Panc1 (cell line): Measurements from ENCODE around the gene DOK6. TPM values are rescaled to one million over a fixed set of nuclear protein-coding genes. Genes with fewer than 3 reads are reported as not detected.

ENCODE experiments used
- ATAC-seq: fragments of 200-7000 bp; cut with Tn5 transposase; 2 replicates; pipeline ENCODE4 v1.9.1; 2020; ENCODE audit warnings: mild to moderate bottlenecking, moderate library complexity
- Bru-seq: library from RNA; stranded (reverse); fragments of 400-500 nt; gene quantifications from one replicate; lab custom pipeline; 2021; lab: Mats Ljungman, UMichigan
- BruChase-seq, 2 experiments: library from RNA; stranded (reverse); fragments of 400-500 nt; gene quantifications; one replicate each; lab custom pipeline; 2021; lab: Mats Ljungman, UMichigan
- BruUV-seq: library from RNA; stranded (reverse); fragments of 400-500 nt; replicated peaks from 2 replicates; lab custom pipeline; 2021; lab: Mats Ljungman, UMichigan
- CTCF ChIA-PET: fragments of 300-600 bp; sonication (Branson Sonifier 250); formaldehyde crosslinking; loops from one replicate; lab custom pipeline; 2022; ENCODE audit warnings: antibody characterized with exemption; lab: Charles Lee
- POLR2A ChIA-PET: fragments of 300-600 bp; sonication (Branson Sonifier 250); formaldehyde crosslinking; loops from one replicate; lab custom pipeline; 2022; ENCODE audit warnings: antibody characterized with exemption; lab: Charles Lee
- DNase-seq: peaks from one replicate; pipeline ENCODE4 v3.0.0-alpha.2; 2010; ENCODE audit warnings: low read depth, low spot score
- H3K27ac ChIP-seq: 2 replicates; pipeline ENCODE4 v1.5.1; 2011; ENCODE audit warnings: mild to moderate bottlenecking, low read length, inconsistent platforms
- H3K27me3 ChIP-seq: fragments of 200-500 bp; sonication (Bioruptor generic); 2 replicates; pipeline ENCODE4 v1.6.0; 2014; ENCODE audit warnings: low read length, inconsistent platforms; ENCODE audit not compliant: control insufficient read depth, insufficient read depth
- H3K36me3 ChIP-seq: fragments of 200-500 bp; sonication (Bioruptor generic); 2 replicates; pipeline ENCODE4 v1.5.1; 2014; ENCODE audit warnings: inconsistent platforms, mild to moderate bottlenecking, low read length, moderate library complexity; ENCODE audit not compliant: control insufficient read depth, insufficient read depth
- H3K4me1 ChIP-seq: 2 replicates; pipeline ENCODE4 v1.5.1; 2011; ENCODE audit warnings: inconsistent platforms, mild to moderate bottlenecking, low read length, moderate library complexity; ENCODE audit not compliant: control insufficient read depth, insufficient read depth
- H3K4me3 ChIP-seq, 2 experiments: 2 replicates each; pipeline ENCODE4 v1.5.1; 2011 to 2012; ENCODE audit warnings: low read depth in 2 of 2, low read length in 2 of 2, mild to moderate bottlenecking in 2 of 2, inconsistent platforms in 1 of 2, moderate library complexity in 1 of 2
- H3K9me3 ChIP-seq: fragments of 200-500 bp; sonication (Bioruptor generic); 2 replicates; pipeline ENCODE4 v1.5.1; 2014; ENCODE audit warnings: low read depth, mild to moderate bottlenecking, inconsistent platforms, low read length, moderate library complexity; ENCODE audit not compliant: control insufficient read depth, insufficient read depth
- POLR2AphosphoS5 ChIP-seq: IDR thresholded peaks from 2 replicates; pipeline ENCODE4 v1.6.1; 2012; ENCODE audit warnings: mild to moderate bottlenecking, low read depth, low read length, moderate library complexity
- SIN3A ChIP-seq: IDR thresholded peaks from 2 replicates; pipeline ENCODE4 v1.6.1; 2012; ENCODE audit warnings: low read depth, mild to moderate bottlenecking, low read length, moderate library complexity, borderline replicate concordance; ENCODE audit not compliant: insufficient read depth
- TCF7L2 ChIP-seq: IDR thresholded peaks from 2 replicates; pipeline ENCODE4 v1.6.1; 2011; ENCODE audit warnings: mild to moderate bottlenecking, low read depth, low read length, inconsistent platforms
- in situ Hi-C: cut with HindIII; loops from 2 replicates; pipeline ENCODE4 v1.10.0; 2016; ENCODE audit warnings: low sequenced_read_pairs, low pct_unique_long_range_greater_than_20kb
- intact Hi-C: fragments of 100-400 bp; cut with micrococcal nuclease; formaldehyde crosslinking; loops from one replicate; pipeline ENCODE4 v1.10.0; 2022; ENCODE audit not compliant: unreplicated experiment
- long read RNA-seq: library from polyadenylated mRNA; unstranded; transcript quantifications from one replicate; pipeline ENCODE4 v2.0.0, GENCODE V29; 2021; ENCODE audit not compliant: unreplicated experiment
- polyA plus RNA-seq: library from polyadenylated mRNA; unstranded; fragments of >200 nt; gene quantifications from one replicate; pipeline ENCODE4 v1.2.1, GENCODE V29; 2012; ENCODE audit warnings: missing spikeins; ENCODE audit not compliant: insufficient read length
- total RNA-seq: library from RNA; stranded (reverse); gene quantifications from one replicate; pipeline ENCODE4 v1.2.1, GENCODE V29; 2021; ENCODE audit not compliant: unreplicated experiment
- TF ChIP-seq, protein P1 (sequence below), 2 experiments: IDR thresholded peaks; 2 replicates each; pipeline ENCODE4 v1.6.1; 2011 to 2012; ENCODE audit warnings: low read depth in 2 of 2, control low read depth in 1 of 2, low read length in 1 of 2, mild to moderate bottlenecking in 1 of 2, moderate library complexity in 1 of 2; ENCODE audit not compliant: insufficient read depth in 1 of 2
- TF ChIP-seq, protein P2 (sequence below): fragments of 450-650 bp; IDR thresholded peaks from 2 replicates; pipeline ENCODE4 v1.5.1; 2017; ENCODE audit warnings: mild to moderate bottlenecking

The DOK6 gene
- total RNA-seq = not detected
- polyA plus RNA-seq = not detected
- percentile 3 among the genes with signal in this experiment for Bru-seq, nascent RNA
- BruChase-seq, experiment 1, labeled RNA remaining after a 2-hour chase = percentile 2 among the genes with signal in this experiment
- BruChase-seq, experiment 2, labeled RNA remaining after a 6-hour chase = percentile 5 among the genes with signal in this experiment
- long read RNA-seq = 0 reads

- H3K27ac ChIP-seq = no peak within 1 kb of the TSS
- TF ChIP-seq, protein P1, sequence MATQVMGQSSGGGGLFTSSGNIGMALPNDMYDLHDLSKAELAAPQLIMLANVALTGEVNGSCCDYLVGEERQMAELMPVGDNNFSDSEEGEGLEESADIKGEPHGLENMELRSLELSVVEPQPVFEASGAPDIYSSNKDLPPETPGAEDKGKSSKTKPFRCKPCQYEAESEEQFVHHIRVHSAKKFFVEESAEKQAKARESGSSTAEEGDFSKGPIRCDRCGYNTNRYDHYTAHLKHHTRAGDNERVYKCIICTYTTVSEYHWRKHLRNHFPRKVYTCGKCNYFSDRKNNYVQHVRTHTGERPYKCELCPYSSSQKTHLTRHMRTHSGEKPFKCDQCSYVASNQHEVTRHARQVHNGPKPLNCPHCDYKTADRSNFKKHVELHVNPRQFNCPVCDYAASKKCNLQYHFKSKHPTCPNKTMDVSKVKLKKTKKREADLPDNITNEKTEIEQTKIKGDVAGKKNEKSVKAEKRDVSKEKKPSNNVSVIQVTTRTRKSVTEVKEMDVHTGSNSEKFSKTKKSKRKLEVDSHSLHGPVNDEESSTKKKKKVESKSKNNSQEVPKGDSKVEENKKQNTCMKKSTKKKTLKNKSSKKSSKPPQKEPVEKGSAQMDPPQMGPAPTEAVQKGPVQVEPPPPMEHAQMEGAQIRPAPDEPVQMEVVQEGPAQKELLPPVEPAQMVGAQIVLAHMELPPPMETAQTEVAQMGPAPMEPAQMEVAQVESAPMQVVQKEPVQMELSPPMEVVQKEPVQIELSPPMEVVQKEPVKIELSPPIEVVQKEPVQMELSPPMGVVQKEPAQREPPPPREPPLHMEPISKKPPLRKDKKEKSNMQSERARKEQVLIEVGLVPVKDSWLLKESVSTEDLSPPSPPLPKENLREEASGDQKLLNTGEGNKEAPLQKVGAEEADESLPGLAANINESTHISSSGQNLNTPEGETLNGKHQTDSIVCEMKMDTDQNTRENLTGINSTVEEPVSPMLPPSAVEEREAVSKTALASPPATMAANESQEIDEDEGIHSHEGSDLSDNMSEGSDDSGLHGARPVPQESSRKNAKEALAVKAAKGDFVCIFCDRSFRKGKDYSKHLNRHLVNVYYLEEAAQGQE (IDR thresholded peaks at IDR 0.05; ENCODE audit: insufficient read depth in 1 of 2, low read depth in 2 of 2, low read length in 1 of 2) = no peak
- TF ChIP-seq, protein P2, sequence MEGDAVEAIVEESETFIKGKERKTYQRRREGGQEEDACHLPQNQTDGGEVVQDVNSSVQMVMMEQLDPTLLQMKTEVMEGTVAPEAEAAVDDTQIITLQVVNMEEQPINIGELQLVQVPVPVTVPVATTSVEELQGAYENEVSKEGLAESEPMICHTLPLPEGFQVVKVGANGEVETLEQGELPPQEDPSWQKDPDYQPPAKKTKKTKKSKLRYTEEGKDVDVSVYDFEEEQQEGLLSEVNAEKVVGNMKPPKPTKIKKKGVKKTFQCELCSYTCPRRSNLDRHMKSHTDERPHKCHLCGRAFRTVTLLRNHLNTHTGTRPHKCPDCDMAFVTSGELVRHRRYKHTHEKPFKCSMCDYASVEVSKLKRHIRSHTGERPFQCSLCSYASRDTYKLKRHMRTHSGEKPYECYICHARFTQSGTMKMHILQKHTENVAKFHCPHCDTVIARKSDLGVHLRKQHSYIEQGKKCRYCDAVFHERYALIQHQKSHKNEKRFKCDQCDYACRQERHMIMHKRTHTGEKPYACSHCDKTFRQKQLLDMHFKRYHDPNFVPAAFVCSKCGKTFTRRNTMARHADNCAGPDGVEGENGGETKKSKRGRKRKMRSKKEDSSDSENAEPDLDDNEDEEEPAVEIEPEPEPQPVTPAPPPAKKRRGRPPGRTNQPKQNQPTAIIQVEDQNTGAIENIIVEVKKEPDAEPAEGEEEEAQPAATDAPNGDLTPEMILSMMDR = no peak
- TF ChIP-seq POLR2AphosphoS5 (no peak), TCF7L2 (no peak), SIN3A (no peak)
- in situ Hi-C loops (no loop called here), intact Hi-C loops (no loop called here)
- no peak for ATAC-seq
- peak within 1 kb of the TSS in 1 of 2 experiments; percentile 38; a peak in 1 of 4 replicates for H3K4me3 ChIP-seq
- no peaks in the 10 kb centered on the region for H3K4me1 ChIP-seq
- no peaks in the 10 kb centered on the region for H3K9me3 ChIP-seq
- no peak for DNase-seq
- no TSS peak for BruUV-seq
- no peaks in the 10 kb centered on the region for H3K27me3 ChIP-seq
- ChIA-PET CTCF (no interaction called here), POLR2A (no interaction called here)
- H3K36me3 ChIP-seq = no peaks in the 10 kb centered on the region
Observed at GRCh38 chr18:69400253-69400975, at the start of gene DOK6. TSS of gene DOK6 (plus strand) at chr18:69400888.

DNA sequence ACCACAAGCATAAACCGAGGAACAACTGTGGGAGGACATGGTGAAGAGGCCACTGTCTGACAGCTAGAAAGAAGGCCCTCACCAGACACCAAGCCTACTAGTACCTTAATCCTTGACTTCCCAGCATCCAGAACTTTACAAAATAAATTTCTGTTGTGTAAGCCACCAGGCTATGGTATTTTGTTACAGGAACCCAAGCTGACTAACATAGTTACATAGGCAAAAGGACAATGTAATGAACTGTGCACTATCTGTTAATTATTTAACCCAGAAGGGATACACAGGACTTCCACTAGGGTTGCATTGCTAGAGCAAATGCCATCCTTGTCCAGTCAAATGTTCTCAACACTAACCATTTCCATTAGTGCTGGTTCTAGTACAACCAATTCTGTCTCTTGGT lies 47.7 kb upstream of the DOK6 start:
- H3K9me3 ChIP-seq = no peaks in the 10 kb centered on the region
- ChIA-PET CTCF (no interaction called here), POLR2A (no interaction called here)
- no peak overlapping the region for H3K4me3 ChIP-seq
- H3K4me1 ChIP-seq = no peaks in the 10 kb centered on the region
- no peak for TF ChIP-seq POLR2AphosphoS5
- no peak for TF ChIP-seq SIN3A
- TF ChIP-seq, protein P2 = no peak
- TF ChIP-seq, protein P1 (IDR thresholded peaks at IDR 0.05; ENCODE audit: insufficient read depth in 1 of 2, low read depth in 2 of 2, low read length in 1 of 2) = no peak
- TF ChIP-seq TCF7L2 = no peak
- DNase-seq (no peak), ATAC-seq (no peak)
- no peaks in the 10 kb centered on the region for H3K36me3 ChIP-seq
- no TSS peak for BruUV-seq
- no peak overlapping the region for H3K27ac ChIP-seq
- intact Hi-C loops = no loop called here
- no peaks in the 10 kb centered on the region for H3K27me3 ChIP-seq
- in situ Hi-C loops = no loop called here
